Activated CD4-positive, alpha-beta T cell treated with anti-CD3 and anti-CD28 coated beads for 36 hours (primary cell): ENCODE data around the gene ASTN2. TPM values are rescaled to one million over a fixed set of nuclear protein-coding genes. Genes with fewer than 3 reads are reported as not detected.
"Not testable (repeated sequence)": the region's sequence is repeated elsewhere in the genome, so short reads cannot be mapped to it uniquely, and the experiment has no call there.

Experiments
- ATAC-seq: fragments of 200-7000 bp; cut with Tn5 transposase; one replicate; pipeline ENCODE4 v1.10.0; 2021; ENCODE audit warnings: mild to moderate bottlenecking, moderate library complexity
- CTCF ChIA-PET: fragments of 350-600 bp; sonication (Branson Sonifier 250); formaldehyde crosslinking; loops from one replicate; lab custom pipeline; 2021; ENCODE audit warnings: antibody characterized with exemption; lab: Charles Lee
- POLR2A ChIA-PET: fragments of 350-600 bp; sonication (Branson Sonifier 250); formaldehyde crosslinking; loops from one replicate; lab custom pipeline; 2021; ENCODE audit warnings: antibody characterized with exemption, inconsistent platforms; lab: Charles Lee
- DNase-seq: peaks from one replicate; pipeline ENCODE4 v3.0.0-alpha.2; 2020
- H3K27ac Mint-ChIP-seq: one replicate; pipeline ENCODE4 v1.8.0; 2021; ENCODE audit warnings: mixed read lengths
- H3K27me3 Mint-ChIP-seq: one replicate; pipeline ENCODE4 v1.8.0; 2021; ENCODE audit warnings: mixed read lengths
- H3K36me3 Mint-ChIP-seq: one replicate; pipeline ENCODE4 v1.8.0; 2021; ENCODE audit warnings: low read depth, mixed read lengths
- H3K4me1 Mint-ChIP-seq: one replicate; pipeline ENCODE4 v1.8.0; 2021; ENCODE audit warnings: mixed read lengths
- H3K4me3 Mint-ChIP-seq: one replicate; pipeline ENCODE4 v1.8.0; 2021; ENCODE audit warnings: mild to moderate bottlenecking, moderate library complexity, mixed read lengths
- H3K9me3 Mint-ChIP-seq: one replicate; pipeline ENCODE4 v1.8.0; 2021; ENCODE audit warnings: low read depth, mixed read lengths
- intact Hi-C, 2 experiments: fragments of 100-400 bp; cut with DNase I in 1 of 2; cut with micrococcal nuclease in 1 of 2; formaldehyde crosslinking; loops; one replicate each; pipeline versions ENCODE4 v1.14.2 to v1.15.1; 2022 to 2024; cut with DNase I, micrococcal nuclease
- total RNA-seq, 2 experiments: library from RNA; stranded (reverse); gene quantifications; one replicate each; pipeline ENCODE4 v1.2.3, GENCODE V29; 2021

The ASTN2 gene
- total RNA-seq, 2 experiments from 2014 or later, result 3.0 to 4.2 TPM

GRCh38 chr9:116860509-116861120 is 554.2 kb downstream of the ASTN2 start:
- peaks cover 3% of the 10 kb centered on the region for H3K27me3 Mint-ChIP-seq
- ATAC-seq, result no peak
- no peaks in the 10 kb centered on the region for H3K4me1 Mint-ChIP-seq
- no peak overlapping the region for H3K4me3 Mint-ChIP-seq
- peak; percentile 47 for DNase-seq
- H3K9me3 Mint-ChIP-seq, result no peaks in the 10 kb centered on the region
- intact Hi-C loops, result loop anchor here (1.0 to 2.0 kb wide), 3 partner anchors 123 to 1268 kb away; no protein-coding TSS in a partner anchor
- no peak overlapping the region for H3K27ac Mint-ChIP-seq
- CTCF ChIA-PET, result interaction anchor here (0.6 to 2.3 kb wide), 8 partner anchors 12 to 1267 kb away, joined by 3 to 27 read pairs (median 4); no protein-coding TSS in a partner anchor
- H3K36me3 Mint-ChIP-seq, result no peaks in the 10 kb centered on the region
- POLR2A ChIA-PET, result no interaction called here

- intact Hi-C loops, result loop anchor here (1.0 to 2.0 kb wide), 3 partner anchors 122 to 1267 kb away; no protein-coding TSS in a partner anchor
- no peak overlapping the region for H3K4me3 Mint-ChIP-seq
- H3K4me1 Mint-ChIP-seq, result no peaks in the 10 kb centered on the region
- no peak overlapping the region for H3K27ac Mint-ChIP-seq
- DNase-seq (no peak), ATAC-seq (no peak)
- POLR2A ChIA-PET, result no interaction called here
- H3K27me3 Mint-ChIP-seq, result peaks cover 3% of the 10 kb centered on the region
- no peaks in the 10 kb centered on the region for H3K9me3 Mint-ChIP-seq
- no peaks in the 10 kb centered on the region for H3K36me3 Mint-ChIP-seq
- CTCF ChIA-PET, result interaction anchor here (0.6 to 2.3 kb wide), 7 partner anchors 12 to 1266 kb away, joined by 3 to 27 read pairs (median 4); no protein-coding TSS in a partner anchor
Observed at GRCh38 chr9:116859763-116860162, 555.1 kb downstream of the ASTN2 start.

- ATAC-seq (no peak), DNase-seq (no peak)
- Mint-ChIP-seq H3K27ac (no peak overlapping the region), H3K36me3 (no peaks in the 10 kb centered on the region), H3K9me3 (no peaks in the 10 kb centered on the region), H3K27me3 (peaks cover 2% of the 10 kb centered on the region), H3K4me3 (no peak overlapping the region), H3K4me1 (no peaks in the 10 kb centered on the region)
- ChIA-PET POLR2A (no interaction called here), CTCF (interaction anchor here (1.0 to 1.7 kb wide), 2 partner anchors 39 to 120 kb away, joined by 4 read pairs; no protein-coding TSS in a partner anchor)
- intact Hi-C loops, result no loop called here
Observed at GRCh38 chr9:116857321-116857720, 557.5 kb downstream of the ASTN2 start.

GRCh38 chr9:116855881-116856662 is 558.8 kb downstream of the ASTN2 start:
- H3K36me3 Mint-ChIP-seq, result no peaks in the 10 kb centered on the region
- H3K27me3 Mint-ChIP-seq, result peaks cover 2% of the 10 kb centered on the region

GRCh38 chr9:116849721-116850120 is 565.1 kb downstream of the ASTN2 start:
- Mint-ChIP-seq H3K27ac (no peak overlapping the region), H3K9me3 (no peaks in the 10 kb centered on the region), H3K4me3 (no peak overlapping the region), H3K36me3 (no peaks in the 10 kb centered on the region), H3K4me1 (no peaks in the 10 kb centered on the region), H3K27me3 (no peaks in the 10 kb centered on the region)
- ATAC-seq (no peak), DNase-seq (no peak)
- CTCF ChIA-PET, result no interaction called here
- POLR2A ChIA-PET, result no interaction called here
- intact Hi-C loops, result no loop called here

More at GRCh38 chr9:116855881-116856662, 558.8 kb downstream of the ASTN2 start:
- DNase-seq (no peak), ATAC-seq (no peak)
- H3K27ac Mint-ChIP-seq, result no peak overlapping the region
- H3K4me1 Mint-ChIP-seq, result no peaks in the 10 kb centered on the region
- CTCF ChIA-PET, result interaction anchor here (1.0 kb wide), 1 partner anchor 28 kb away, joined by 4 read pairs; no protein-coding TSS in a partner anchor
- POLR2A ChIA-PET, result no interaction called here
- intact Hi-C loops, result no loop called here
- no peak overlapping the region for H3K4me3 Mint-ChIP-seq
- H3K9me3 Mint-ChIP-seq, result no peaks in the 10 kb centered on the region

GRCh38 chr9:116844621-116845020 is 570.2 kb downstream of the ASTN2 start:
- Mint-ChIP-seq H3K9me3 (no peaks in the 10 kb centered on the region), H3K27me3 (no peaks in the 10 kb centered on the region), H3K4me3 (no peak overlapping the region), H3K4me1 (no peaks in the 10 kb centered on the region), H3K36me3 (no peaks in the 10 kb centered on the region), H3K27ac (no peak overlapping the region)
- intact Hi-C loops, result no loop called here
- ChIA-PET POLR2A (no interaction called here), CTCF (interaction anchor here (0.6 kb wide), 2 partner anchors 272 to 643 kb away, joined by 4 read pairs; no protein-coding TSS in a partner anchor)
- ATAC-seq, result no peak
- DNase-seq, result no peak

- intact Hi-C loops, result no loop called here
- CTCF ChIA-PET, result interaction anchor here (0.6 kb wide), 1 partner anchor 644 kb away, joined by 4 read pairs; no protein-coding TSS in a partner anchor
- Mint-ChIP-seq H3K4me3 (no peak overlapping the region), H3K27ac (no peak overlapping the region), H3K27me3 (no peaks in the 10 kb centered on the region), H3K4me1 (no peaks in the 10 kb centered on the region), H3K9me3 (no peaks in the 10 kb centered on the region), H3K36me3 (no peaks in the 10 kb centered on the region)
- DNase-seq (no peak), ATAC-seq (no peak)
- POLR2A ChIA-PET, result no interaction called here
Observed at GRCh38 chr9:116843863-116844620, 570.8 kb downstream of the ASTN2 start.

- ChIA-PET POLR2A (no interaction called here), CTCF (no interaction called here)
- intact Hi-C loops, result no loop called here
Observed at GRCh38 chr9:116842658-116843057, 572.2 kb downstream of the ASTN2 start.

GRCh38 chr9:116838468-116838867 is 576.4 kb downstream of the ASTN2 start:
- H3K27ac Mint-ChIP-seq, intact Hi-C loops, POLR2A ChIA-PET, H3K9me3 Mint-ChIP-seq, CTCF ChIA-PET, H3K4me3 Mint-ChIP-seq, ATAC-seq, H3K36me3 Mint-ChIP-seq, H3K4me1 Mint-ChIP-seq, H3K27me3 Mint-ChIP-seq, DNase-seq: not testable (repeated sequence)

More at GRCh38 chr9:116842658-116843057, 572.2 kb downstream of the ASTN2 start:
- DNase-seq (no peak), ATAC-seq (no peak)
- no peaks in the 10 kb centered on the region for H3K36me3 Mint-ChIP-seq
- no peaks in the 10 kb centered on the region for H3K4me1 Mint-ChIP-seq
- no peaks in the 10 kb centered on the region for H3K9me3 Mint-ChIP-seq
- H3K4me3 Mint-ChIP-seq, result no peak overlapping the region
- H3K27me3 Mint-ChIP-seq, result no peaks in the 10 kb centered on the region
- no peak overlapping the region for H3K27ac Mint-ChIP-seq

GRCh38 chr9:116837018-116837989 is 577.6 kb downstream of the ASTN2 start:
- no peak overlapping the region for H3K4me3 Mint-ChIP-seq
- H3K27me3 Mint-ChIP-seq, result peaks cover 8% of the 10 kb centered on the region
- intact Hi-C loops, result no loop called here
- POLR2A ChIA-PET, result no interaction called here
- H3K27ac Mint-ChIP-seq, result no peak overlapping the region
- H3K9me3 Mint-ChIP-seq, result no peaks in the 10 kb centered on the region
- no peaks in the 10 kb centered on the region for H3K4me1 Mint-ChIP-seq
- ATAC-seq, result no peak
- no peak for DNase-seq
- CTCF ChIA-PET, result no interaction called here
- H3K36me3 Mint-ChIP-seq, result no peaks in the 10 kb centered on the region
